ENCODE measurements around the gene SLMAP.

DNA sequence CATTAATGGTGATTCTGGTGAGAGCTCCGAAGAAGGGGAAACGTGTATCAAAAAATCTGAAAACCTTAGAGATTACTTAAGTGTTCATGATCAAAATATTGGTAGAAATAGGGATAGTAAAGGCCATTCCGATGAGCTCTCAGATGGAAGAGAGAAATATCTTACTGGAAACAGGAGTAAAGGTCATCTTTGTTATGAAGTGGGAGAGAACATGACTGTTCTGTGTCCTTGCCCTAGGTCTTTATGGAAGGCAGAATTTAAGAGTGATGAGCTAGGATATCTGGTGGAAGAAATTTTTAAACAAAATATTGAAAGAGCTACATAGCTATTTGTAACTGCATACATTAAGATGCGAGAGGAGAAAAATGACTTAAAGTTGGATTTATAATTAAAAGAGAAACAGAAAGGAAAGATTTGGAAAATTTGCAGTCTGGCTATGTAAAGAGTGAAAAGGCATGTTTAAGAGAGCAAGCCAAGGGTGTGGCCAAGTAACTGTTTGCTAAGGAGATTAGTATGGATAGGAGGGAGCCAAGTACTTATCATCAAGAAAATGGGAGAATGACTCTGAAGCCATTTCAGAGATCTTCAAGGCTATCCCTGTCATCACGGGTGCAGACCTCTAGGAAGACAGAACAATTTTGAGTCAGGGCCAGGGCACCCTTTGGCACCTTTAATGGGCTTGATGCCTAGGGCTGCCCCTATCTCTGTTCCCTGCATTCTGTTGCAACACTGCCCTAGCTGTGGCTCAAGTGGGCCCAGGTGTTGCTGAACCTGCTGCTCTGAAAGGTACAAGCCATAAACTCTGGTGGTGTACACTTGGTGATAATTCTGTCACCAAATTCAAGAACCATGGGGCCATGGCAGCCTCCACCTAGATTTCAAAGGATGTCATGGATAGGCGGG lies 27.3 kb downstream of the SLMAP start:
- TF ChIP-seq, protein P1, sequence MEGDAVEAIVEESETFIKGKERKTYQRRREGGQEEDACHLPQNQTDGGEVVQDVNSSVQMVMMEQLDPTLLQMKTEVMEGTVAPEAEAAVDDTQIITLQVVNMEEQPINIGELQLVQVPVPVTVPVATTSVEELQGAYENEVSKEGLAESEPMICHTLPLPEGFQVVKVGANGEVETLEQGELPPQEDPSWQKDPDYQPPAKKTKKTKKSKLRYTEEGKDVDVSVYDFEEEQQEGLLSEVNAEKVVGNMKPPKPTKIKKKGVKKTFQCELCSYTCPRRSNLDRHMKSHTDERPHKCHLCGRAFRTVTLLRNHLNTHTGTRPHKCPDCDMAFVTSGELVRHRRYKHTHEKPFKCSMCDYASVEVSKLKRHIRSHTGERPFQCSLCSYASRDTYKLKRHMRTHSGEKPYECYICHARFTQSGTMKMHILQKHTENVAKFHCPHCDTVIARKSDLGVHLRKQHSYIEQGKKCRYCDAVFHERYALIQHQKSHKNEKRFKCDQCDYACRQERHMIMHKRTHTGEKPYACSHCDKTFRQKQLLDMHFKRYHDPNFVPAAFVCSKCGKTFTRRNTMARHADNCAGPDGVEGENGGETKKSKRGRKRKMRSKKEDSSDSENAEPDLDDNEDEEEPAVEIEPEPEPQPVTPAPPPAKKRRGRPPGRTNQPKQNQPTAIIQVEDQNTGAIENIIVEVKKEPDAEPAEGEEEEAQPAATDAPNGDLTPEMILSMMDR (IDR thresholded peaks at IDR 0.05): no peak
- TF ChIP-seq POLR2A (IDR thresholded peaks at IDR 0.05): no peak

Data from uterus (tissue), 2 donors.